NCI-H2171 treated with DMSO at 0.1 percent for 48 hours (cell line): Measurements from ENCODE around the gene MAG.

Experiments used
- DNase-seq: peaks from one replicate; lab custom pipeline; 2025; lab: John Stamatoyannopoulos, UW

Gene MAG

DNA sequence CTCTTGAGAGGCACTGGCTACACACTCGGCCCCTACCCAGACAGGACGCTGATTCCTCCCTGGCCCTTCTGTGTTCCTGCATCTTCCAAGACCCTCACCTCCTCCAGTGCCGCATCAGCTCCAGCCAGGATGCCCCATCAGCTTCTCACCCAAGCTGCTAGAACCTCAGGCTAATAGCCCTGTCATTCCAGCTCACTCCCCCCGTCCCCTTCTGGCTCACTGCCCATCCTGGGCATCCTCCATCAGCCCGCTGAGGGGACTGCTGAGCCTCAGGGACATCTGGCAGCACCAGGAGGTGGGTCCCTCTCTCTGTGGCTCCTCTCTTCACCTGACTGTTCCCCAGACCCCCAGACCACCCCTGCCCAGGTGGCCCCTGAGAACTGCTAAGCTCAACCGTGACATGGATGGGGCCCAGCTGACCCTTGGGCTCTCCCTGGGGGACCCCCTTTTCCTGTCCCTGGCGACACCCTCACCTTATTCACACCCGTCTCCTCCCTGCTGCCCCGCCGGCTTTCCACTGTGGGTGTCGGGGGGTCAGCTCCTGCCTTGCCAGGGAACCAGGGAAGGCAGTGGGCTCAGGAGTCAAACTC is 71.1 kb downstream of the MAG start:
- peak; percentile 32 for DNase-seq
